Epidermal melanocyte (primary cell): ENCODE data around the gene SNX13.
"Not testable (repeated sequence)": the region's sequence is repeated elsewhere in the genome, so short reads cannot be mapped to it uniquely, and the experiment has no call there.

ENCODE experiments used
- DNase-seq: peaks from one replicate; pipeline ENCODE4 v3.0.0; 2011; ENCODE audit warnings: low spot score; ENCODE audit not compliant: insufficient read length

Gene SNX13

GRCh38 chr7:17849504-17849903, 90.8 kb downstream of the SNX13 start:
- DNase-seq: no peak

DNA sequence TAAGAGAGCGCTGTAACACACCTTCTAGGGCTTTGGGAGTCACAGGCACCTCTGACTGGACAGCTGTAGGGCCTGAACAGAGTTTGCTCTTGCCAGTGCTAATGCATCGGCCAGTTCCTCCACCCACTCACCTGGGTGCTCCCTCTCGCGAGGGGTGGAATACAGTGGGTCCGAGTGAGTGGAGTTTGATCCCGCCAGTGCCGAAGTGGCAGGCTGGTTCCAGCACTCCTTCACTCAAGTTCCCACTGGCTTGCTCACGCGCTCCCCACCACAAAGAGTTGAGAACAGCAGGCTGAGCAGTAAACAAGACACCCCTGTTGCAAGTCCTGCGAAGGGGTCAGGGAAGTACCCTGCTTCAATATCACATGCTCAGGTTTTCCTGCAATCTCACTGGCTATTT, 91.8 kb downstream of the SNX13 start:
- DNase-seq: no peak

GRCh38 chr7:17846935-17847334, 93.4 kb downstream of the SNX13 start:
- no peak for DNase-seq

- DNase-seq: no peak
Observed at GRCh38 chr7:17845197-17845547, 95.1 kb downstream of the SNX13 start.

- no peak for DNase-seq
Observed at GRCh38 chr7:17844514-17845196, 95.6 kb downstream of the SNX13 start.

DNA sequence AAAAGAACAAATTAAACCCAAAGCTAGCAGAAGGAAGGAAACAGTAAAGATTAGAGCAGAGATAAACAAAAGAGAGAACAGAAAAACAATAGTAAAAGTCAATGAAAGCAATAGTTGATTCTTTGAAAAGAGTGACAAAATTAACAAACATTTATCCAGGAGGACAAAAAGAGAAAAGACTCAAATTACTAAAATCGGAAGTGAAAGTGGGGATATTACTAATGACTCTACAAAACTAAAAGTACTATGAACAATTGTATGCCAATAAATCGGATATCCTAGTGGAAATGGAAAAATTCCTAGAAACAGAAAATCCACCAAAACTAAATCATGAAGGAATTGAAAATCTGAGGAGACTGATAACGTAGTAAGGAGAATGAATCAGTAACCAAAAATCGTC, 96.3 kb downstream of the SNX13 start:
- DNase-seq: no peak

- no peak for DNase-seq
Observed at GRCh38 chr7:17843041-17843440, 97.3 kb downstream of the SNX13 start.

DNA sequence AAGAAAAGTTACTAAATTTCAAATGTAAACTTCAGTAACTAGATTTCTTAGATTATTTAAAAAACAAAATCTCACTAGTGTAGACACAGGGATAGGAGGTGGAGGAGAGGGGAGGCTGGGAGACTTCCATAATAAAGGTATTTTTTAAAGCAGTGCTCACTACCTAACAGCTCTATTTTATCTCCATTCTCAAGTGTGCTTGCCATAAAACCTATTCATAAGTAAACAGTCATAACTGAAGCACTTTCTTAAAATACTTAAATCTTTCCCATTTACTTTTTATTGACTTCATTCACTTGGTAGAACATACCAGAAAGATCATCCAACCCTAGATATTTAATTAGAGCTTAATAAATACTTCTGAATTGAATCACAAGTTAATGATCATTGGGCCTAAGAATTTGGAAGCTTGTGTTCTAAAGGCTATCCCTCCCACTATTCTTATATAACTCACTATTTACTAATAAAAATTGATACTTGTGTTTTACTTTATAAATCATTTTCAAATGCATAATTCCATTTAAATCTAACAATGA, 107.4 kb downstream of the SNX13 start:
- DNase-seq: no peak

DNA sequence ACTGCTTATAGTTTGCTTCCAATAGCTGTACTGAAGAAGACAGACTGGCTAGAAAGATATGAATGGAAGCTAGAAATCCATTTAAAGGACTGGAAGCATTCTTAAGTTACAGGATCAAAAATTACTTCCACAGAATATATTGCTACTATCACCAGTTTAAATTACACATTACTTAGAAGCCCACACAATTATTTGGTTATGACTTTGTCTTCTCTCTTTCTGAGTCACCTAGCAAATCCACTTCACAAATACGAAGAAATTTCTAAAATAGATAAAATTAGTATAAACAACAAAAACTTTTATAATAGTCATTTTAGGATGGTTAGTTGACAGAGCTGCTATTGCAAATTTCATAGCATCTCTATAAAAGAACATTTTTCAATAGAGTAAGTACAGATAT, 108.1 kb downstream of the SNX13 start:
- no peak for DNase-seq

GRCh38 chr7:17830206-17830605, 110.1 kb downstream of the SNX13 start:
- no peak for DNase-seq

DNA sequence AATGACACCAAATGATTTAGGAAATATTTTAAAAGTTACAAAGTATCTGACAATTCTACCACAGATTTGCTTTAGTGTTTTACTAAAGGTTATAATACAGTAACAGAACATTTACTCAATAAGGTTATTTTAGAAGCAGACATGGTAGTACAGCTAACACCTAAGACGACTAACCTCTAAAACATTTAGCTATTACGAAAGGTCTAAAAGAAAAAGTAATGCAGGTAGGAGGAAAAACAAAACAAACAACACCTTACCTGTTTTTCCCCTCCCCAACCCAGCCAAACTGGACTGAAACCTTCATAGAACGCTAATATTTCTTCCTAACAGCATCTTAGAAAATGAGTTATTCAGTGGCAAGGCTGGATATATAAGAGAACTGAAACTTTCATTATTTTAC, 111.3 kb downstream of the SNX13 start:
- no peak for DNase-seq

- DNase-seq: no peak
Observed at GRCh38 chr7:17822547-17823173, 117.6 kb downstream of the SNX13 start.

- DNase-seq: no peak
Observed at GRCh38 chr7:17816903-17817302, 123.4 kb downstream of the SNX13 start.

GRCh38 chr7:17815318-17815717, 125.0 kb downstream of the SNX13 start:
- DNase-seq: no peak

GRCh38 chr7:17814058-17814457, 126.2 kb downstream of the SNX13 start:
- DNase-seq: no peak

GRCh38 chr7:17809215-17809614, 131.1 kb downstream of the SNX13 start:
- DNase-seq: not testable (repeated sequence)

DNA sequence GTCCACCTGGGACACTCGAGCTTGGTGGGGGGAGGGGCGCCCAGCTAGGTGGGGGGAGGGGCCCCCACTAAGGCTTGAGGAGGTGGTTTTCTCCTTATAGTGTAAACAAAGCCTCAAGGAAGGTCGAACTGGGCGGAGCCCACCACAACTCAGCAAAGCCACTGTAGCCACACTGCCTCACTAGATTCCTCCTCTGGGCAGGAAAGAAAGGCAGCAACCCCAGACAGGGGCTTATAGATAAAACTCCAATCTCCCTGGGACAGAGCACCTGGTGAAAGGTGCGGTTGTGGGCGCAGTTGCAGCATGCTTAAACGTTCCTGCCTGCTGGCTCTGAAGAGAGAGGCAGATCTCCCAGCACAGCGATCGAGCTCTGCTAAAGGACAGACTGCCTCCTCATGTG, 133.1 kb downstream of the SNX13 start:
- no peak for DNase-seq

DNA sequence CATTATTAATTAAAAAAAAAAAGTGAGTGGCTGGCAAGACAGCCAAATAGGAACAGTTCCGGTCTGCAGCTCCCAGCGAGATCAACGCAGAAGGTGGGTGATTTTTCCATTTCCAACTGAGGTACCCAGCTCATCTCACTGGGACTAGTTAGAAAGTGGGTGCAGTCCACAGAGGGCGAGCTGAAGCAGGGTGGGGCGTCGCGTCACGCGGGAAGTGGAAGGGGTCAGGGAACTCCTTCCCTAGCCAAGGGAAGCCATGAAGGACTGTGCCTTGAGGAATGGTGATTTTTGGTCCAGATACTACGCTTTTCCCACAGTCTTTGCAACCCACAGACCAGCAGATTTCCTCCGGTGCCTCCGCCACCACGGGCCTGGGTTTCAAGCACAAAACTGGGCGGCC, 133.7 kb downstream of the SNX13 start:
- DNase-seq: no peak

DNA sequence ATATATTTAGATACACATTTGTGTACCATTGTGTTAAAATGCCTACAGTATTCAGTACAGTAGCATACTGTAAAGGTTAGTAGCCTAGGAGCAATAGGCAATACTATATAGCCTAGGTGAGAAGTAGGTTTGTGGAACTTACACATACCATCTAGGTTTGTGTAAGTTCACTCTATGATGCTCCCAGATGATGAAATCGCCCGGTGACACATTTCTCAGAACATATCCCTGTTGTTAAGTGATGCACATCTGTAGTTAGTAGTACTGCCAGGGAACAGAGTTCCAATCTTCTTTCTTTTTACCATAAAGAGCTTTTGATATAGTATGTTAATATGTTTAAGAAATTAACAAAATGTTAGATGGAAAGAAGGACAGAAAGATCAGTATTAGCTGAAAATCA, 138.2 kb downstream of the SNX13 start:
- no peak for DNase-seq

DNA sequence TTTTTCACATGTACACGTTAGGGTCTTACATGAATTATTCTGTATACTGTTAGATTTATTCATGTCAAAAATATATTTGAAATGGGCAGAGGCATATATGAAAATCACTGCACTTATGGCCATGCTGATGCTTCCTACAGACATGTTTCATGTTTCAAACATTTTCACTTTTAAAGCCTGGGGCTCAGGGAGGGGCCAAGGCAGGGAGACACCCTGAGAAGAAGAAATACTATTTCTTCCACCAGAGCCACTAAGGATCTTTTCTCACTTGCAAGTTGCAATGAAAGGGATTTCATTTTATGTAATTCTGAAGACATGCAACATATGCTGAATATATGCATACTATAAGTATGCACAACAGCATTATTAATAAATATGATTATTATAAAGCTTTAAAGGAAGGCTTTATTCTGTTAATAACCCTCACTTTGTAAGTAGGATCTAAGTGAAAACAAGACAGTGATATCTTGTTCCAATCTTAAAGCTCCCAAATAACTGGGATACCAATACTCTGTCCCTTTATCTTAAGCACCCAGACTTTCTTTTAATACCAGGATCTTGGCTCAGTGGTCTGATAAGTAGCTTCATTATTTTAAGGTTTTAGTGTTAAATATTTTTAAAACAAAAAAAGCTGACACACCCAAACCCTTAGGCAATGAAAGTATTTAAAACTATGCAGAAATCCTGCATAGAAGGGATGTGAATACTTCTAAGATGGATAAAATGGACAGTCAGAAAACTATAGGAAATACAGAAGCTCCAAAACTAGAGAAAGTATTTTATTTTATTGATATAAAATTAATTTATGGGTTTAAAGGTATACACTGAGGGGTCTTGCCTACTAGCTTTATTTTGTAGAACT, 148.0 kb downstream of the SNX13 start:
- no peak for DNase-seq

GRCh38 chr7:17787257-17787656, 153.0 kb downstream of the SNX13 start:
- no peak for DNase-seq

DNA sequence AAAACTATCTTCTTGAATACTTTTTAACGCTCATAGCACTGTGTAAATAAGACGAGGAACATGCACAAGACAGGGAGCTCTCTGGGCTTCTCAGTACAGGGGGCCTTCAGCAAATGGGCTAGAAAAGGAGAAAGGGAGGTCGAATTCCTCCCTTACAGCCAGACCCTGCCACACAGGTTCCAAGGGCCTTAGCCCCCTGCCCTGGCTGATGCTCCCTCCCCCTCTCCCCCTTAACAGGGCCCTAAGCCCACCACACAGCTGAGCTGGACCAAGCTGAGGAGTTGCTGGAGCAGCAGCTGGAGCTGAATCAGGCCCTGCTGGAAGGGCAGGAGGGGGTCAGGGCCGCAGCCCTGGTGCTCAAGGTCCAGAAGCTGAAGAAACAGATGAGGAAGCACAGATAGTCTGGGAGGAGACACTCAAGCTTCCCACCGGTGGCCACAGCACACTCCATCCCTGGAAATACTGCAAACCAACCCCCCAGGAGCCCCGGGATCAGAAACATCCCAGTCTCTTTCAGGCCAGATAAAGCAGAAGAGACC, 153.9 kb downstream of the SNX13 start:
- DNase-seq: no peak
